CD14-positive monocyte (primary cell): ENCODE data around the gene NSUN7. TPM values are rescaled to one million over a fixed set of nuclear protein-coding genes. Genes with fewer than 3 reads are reported as not detected.

Source experiments
- DNase-seq, 3 donors: peaks; one replicate each; pipeline ENCODE4 v3.0.0-alpha.2; 2011 to 2022
- H2AFZ ChIP-seq: 2 replicates; pipeline ENCODE4 v1.6.0; 2012; ENCODE audit warnings: mild to moderate bottlenecking, low read depth, low read length, inconsistent platforms; ENCODE audit not compliant: insufficient read depth, poor library complexity, severe bottlenecking
- H3K27ac ChIP-seq, 2 donors: 1 replicate in 1 of 2; 2 replicates in 1 of 2; pipeline ENCODE4 v1.5.1; 2012 to 2013; ENCODE audit warnings: low read length in 2 of 2, control low read depth in 1 of 2, inconsistent platforms in 1 of 2, low read depth in 1 of 2, mild to moderate bottlenecking in 1 of 2
- H3K27me3 ChIP-seq, 2 donors: one replicate each; pipeline versions ENCODE4 v1.6.0 to v1.6.1; 2011 to 2013; ENCODE audit warnings: low read length in 2 of 2; ENCODE audit not compliant: control insufficient read depth in 2 of 2, insufficient read depth in 2 of 2
- H3K36me3 ChIP-seq, 2 donors: replicated peaks in 1 of 2; 1 replicate in 1 of 2; 2 replicates in 1 of 2; pipeline versions ENCODE4 v1.5.1 to v1.6.1; 2012 to 2013; ENCODE audit warnings: low read length in 2 of 2, control low read depth in 1 of 2, inconsistent platforms in 1 of 2, mild to moderate bottlenecking in 1 of 2; ENCODE audit not compliant: insufficient read depth in 2 of 2, control insufficient read depth in 1 of 2
- H3K4me1 ChIP-seq, 2 donors: 1 replicate in 1 of 2; 2 replicates in 1 of 2; pipeline versions ENCODE4 v1.5.1 to v1.6.1; 2012 to 2013; ENCODE audit warnings: low read length in 2 of 2, control low read depth in 1 of 2, inconsistent platforms in 1 of 2, mild to moderate bottlenecking in 1 of 2, moderate library complexity in 1 of 2; ENCODE audit not compliant: insufficient read depth in 2 of 2, control insufficient read depth in 1 of 2
- H3K4me2 ChIP-seq: replicated peaks from 2 replicates; pipeline ENCODE3; 2012; ENCODE audit warnings: low read length, moderate library complexity, mild to moderate bottlenecking; ENCODE audit not compliant: poor library complexity, severe bottlenecking; ENCODE audit errors: extremely low read depth
- H3K4me3 ChIP-seq, 3 experiments: fragments of 200-600 bp in 1 of 3; sonication (generic) in 1 of 3; replicated peaks in 1 of 3; 1 replicate in 2 of 3; 2 replicates in 1 of 3; pipeline ENCODE4 v1.5.1; 2011 to 2013; ENCODE audit warnings: low read length in 3 of 3, mild to moderate bottlenecking in 3 of 3, control low read depth in 2 of 3, low read depth in 2 of 3, inconsistent platforms in 1 of 3, moderate library complexity in 1 of 3
- H3K79me2 ChIP-seq: 2 replicates; pipeline ENCODE4 v1.6.0; 2012; ENCODE audit warnings: mild to moderate bottlenecking, control low read depth, inconsistent platforms, low read length, moderate library complexity; ENCODE audit not compliant: insufficient read depth
- H3K9ac ChIP-seq: 2 replicates; pipeline ENCODE4 v1.6.0; 2017; ENCODE audit warnings: low read length, mild to moderate bottlenecking; ENCODE audit not compliant: insufficient read depth, poor library complexity, severe bottlenecking
- H3K9me3 ChIP-seq, 2 donors: replicated peaks in 1 of 2; 1 replicate in 1 of 2; 2 replicates in 1 of 2; pipeline versions ENCODE4 v1.5.1 to v1.6.1; 2012 to 2013; ENCODE audit warnings: low read length in 2 of 2, control low read depth in 1 of 2; ENCODE audit not compliant: control insufficient read depth in 1 of 2, insufficient read depth in 1 of 2
- H4K20me1 ChIP-seq: 2 replicates; pipeline ENCODE4 v1.6.0; 2012; ENCODE audit warnings: mild to moderate bottlenecking, low read length, control low read depth, moderate library complexity; ENCODE audit not compliant: insufficient read depth
- H3K27ac Mint-ChIP-seq, 7 donors: one replicate each; pipeline ENCODE4 v1.8.0; 2020; ENCODE audit warnings: mild to moderate bottlenecking in 7 of 7, mixed read lengths in 7 of 7, moderate library complexity in 6 of 7, inconsistent platforms in 2 of 7
- H3K27me3 Mint-ChIP-seq, 3 donors: one replicate each; pipeline ENCODE4 v1.8.0; 2021 to 2022; ENCODE audit warnings: low read depth in 3 of 3, mild to moderate bottlenecking in 3 of 3, mixed read lengths in 3 of 3, moderate library complexity in 3 of 3, inconsistent platforms in 1 of 3
- H3K36me3 Mint-ChIP-seq, 2 donors: one replicate each; pipeline ENCODE4 v1.8.0; 2020; ENCODE audit warnings: mixed read lengths in 2 of 2, inconsistent platforms in 1 of 2, mild to moderate bottlenecking in 1 of 2
- H3K4me1 Mint-ChIP-seq: one replicate; pipeline ENCODE4 v1.8.0; 2020; ENCODE audit warnings: mild to moderate bottlenecking, mixed read lengths
- H3K4me3 Mint-ChIP-seq, 2 donors: one replicate each; pipeline ENCODE4 v1.8.0; 2020; ENCODE audit warnings: mild to moderate bottlenecking in 2 of 2, mixed read lengths in 2 of 2, moderate library complexity in 1 of 2
- H3K9me3 Mint-ChIP-seq, 7 donors: one replicate each; pipeline ENCODE4 v1.8.0; 2020 to 2022; ENCODE audit warnings: mixed read lengths in 7 of 7, mild to moderate bottlenecking in 6 of 7, moderate library complexity in 6 of 7, inconsistent platforms in 2 of 7
- CTCF ChIP-seq: fragments of 200-600 bp; IDR thresholded peaks from one replicate; pipeline ENCODE4 v1.8.0; 2022; ENCODE audit warnings: antibody characterized with exemption, mild to moderate bottlenecking
- WGBS: methylation state at CpG from one replicate; pipeline ENCODE4 v1.1.5; 2013; ENCODE audit warnings: missing lambda C conversion rate; ENCODE audit not compliant: insufficient coverage; 5-methylcytosine and 5-hydroxymethylcytosine counted together
- intact Hi-C, 2 donors: fragments of 100-400 bp; cut with micrococcal nuclease; formaldehyde crosslinking; loops; one replicate each; pipeline versions ENCODE4 v1.15.0 to v1.15.1; 2023
- polyA plus RNA-seq, 3 donors: library from polyadenylated mRNA; depleted of rRNA in 1 of 3; unstranded in 2 of 3; stranded (reverse) in 1 of 3; fragments of 300-500 nt in 2 of 3; fragments of >200 nt in 1 of 3; fragmentation: Illumina TruSeq in 2 of 3; gene quantifications; 1 replicate in 2 of 3; 2 replicates in 1 of 3; pipeline ENCODE4 v1.2.3, GENCODE V29; 2012 to 2021

The NSUN7 gene
- polyA plus RNA-seq, 3 donors, result 0.21 to 0.62 (median 0.57) TPM

DNA sequence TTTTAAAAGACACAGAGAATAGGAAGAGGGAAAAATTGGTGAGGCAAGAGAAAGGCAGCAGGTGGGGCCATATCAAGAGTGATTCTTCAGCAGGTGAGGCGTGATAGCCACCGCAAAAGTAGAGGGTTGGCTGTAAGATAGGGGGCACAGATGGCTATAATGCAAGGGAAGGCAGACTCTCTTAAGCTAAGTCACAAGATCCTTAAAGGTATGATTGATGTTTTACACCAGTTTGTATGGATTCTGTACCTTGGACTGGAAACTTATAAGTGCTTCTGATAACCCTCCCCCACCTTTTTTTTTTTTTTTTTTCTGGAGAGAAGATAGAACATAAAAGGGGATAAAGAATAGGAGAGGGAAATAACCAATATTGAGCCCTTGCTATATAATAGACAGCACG, 40.0 kb downstream of the NSUN7 start:
- Histone ChIP-seq H3K27me3 (no peaks in the 10 kb centered on the region), H3K4me3 (no peak overlapping the region), H2AFZ (no peak overlapping the region), H3K9me3 (no peaks in the 10 kb centered on the region), H3K4me1 (peaks cover 11% of the 10 kb centered on the region in 2 donors), H3K27ac (no peak overlapping the region), H3K4me2 (no peak overlapping the region), H4K20me1 (no peaks in the 10 kb centered on the region), H3K36me3 (no peaks in the 10 kb centered on the region), H3K9ac (no peak overlapping the region), H3K79me2 (no peaks in the 10 kb centered on the region)
- no peak overlapping the region for H3K27ac Mint-ChIP-seq
- peaks cover 16% of the 10 kb centered on the region for H3K4me1 Mint-ChIP-seq
- no peak for DNase-seq
- intact Hi-C loops, result loop anchor here in 1 of 2 donors (5.0 to 10.0 kb wide), 2 partner anchors 37 to 55 kb away; no protein-coding TSS in a partner anchor
- TF ChIP-seq CTCF, result no peak
- no peaks in the 10 kb centered on the region for H3K36me3 Mint-ChIP-seq
- peaks cover 0 to 2% (median 2%) of the 10 kb centered on the region in 3 donors for H3K27me3 Mint-ChIP-seq
- no peak overlapping the region for H3K4me3 Mint-ChIP-seq
- WGBS, result 100% methylated on average over 2 of the region's 3 CpGs
- no peaks in the 10 kb centered on the region for H3K9me3 Mint-ChIP-seq

GRCh38 chr4:40800064-40800463, 50.3 kb downstream of the NSUN7 start:
- Histone ChIP-seq H3K79me2 (no peaks in the 10 kb centered on the region), H4K20me1 (no peaks in the 10 kb centered on the region), H3K36me3 (no peaks in the 10 kb centered on the region), H3K9me3 (no peaks in the 10 kb centered on the region), H3K4me2 (peak overlapping the region; percentile 27), H3K27ac (peak overlapping the region in 1 of 2 donors; percentile 57), H3K27me3 (no peaks in the 10 kb centered on the region), H3K4me1 (peaks cover 12 to 17% of the 10 kb centered on the region in 2 donors), H2AFZ (peak overlapping the region; percentile 39), H3K9ac (no peak overlapping the region), H3K4me3 (no peak overlapping the region)
- H3K4me1 Mint-ChIP-seq, result peaks cover 16% of the 10 kb centered on the region
- DNase-seq, result peak in 2 of 3 donors; percentile 20 to 28
- H3K36me3 Mint-ChIP-seq, result no peaks in the 10 kb centered on the region
- TF ChIP-seq CTCF, result no peak
- peak overlapping the region; percentile 43 to 81 (median 75) for H3K27ac Mint-ChIP-seq
- H3K9me3 Mint-ChIP-seq, result no peaks in the 10 kb centered on the region
- H3K27me3 Mint-ChIP-seq, result peaks cover 0 to 2% (median 0%) of the 10 kb centered on the region in 3 donors
- H3K4me3 Mint-ChIP-seq, result peak overlapping the region in 1 of 2 donors; percentile 55
- intact Hi-C loops, result no loop called here
- WGBS, result no CpG with 5 or more reads among the region's 3 CpGs
